ENCODE data around the gene TYK2.

TYK2 gene

GRCh38 chr19:10420444-10421239 is 40.3 kb upstream of the TYK2 start, which contains the start of gene PDE4A:
Gene PDE4A, plus strand, starts transcription at chr19:10420538. Its CDS starts 227 bp downstream, at chr19:10420765.
- peaks cover 0 to 12% (median 0%) of the 10 kb centered on the region in 11 experiments; a peak in 3 of 22 replicates for H3K27me3 ChIP-seq
- H3K9ac ChIP-seq = peak within 1 kb of the TSS; percentile 77 to 93 (median 85)
- no peak for TF ChIP-seq Cebpa-rat (IDR thresholded peaks at IDR 0.05)
- H3K4me1 ChIP-seq = peaks cover 68 to 81% (median 73%) of the 10 kb centered on the region in 10 experiments
- no peaks in the 10 kb centered on the region for H3K36me3 ChIP-seq
- peaks cover 0 to 54% (median 22%) of the 10 kb centered on the region in 11 experiments; a peak in 13 of 22 replicates for H4K20me1 ChIP-seq
- peak within 1 kb of the TSS; percentile 62 to 90 (median 86) for H3K27ac ChIP-seq
- peak within 1 kb of the TSS; percentile 94 to 100 (median 98) for H3K4me2 ChIP-seq
- no peaks in the 10 kb centered on the region for H3K9me3 ChIP-seq (replicated peaks in 1 of 11)
- peak within 1 kb of the TSS; percentile 79 to 90 (median 84) for H3K4me3 ChIP-seq

- peak overlapping the region; percentile 94 to 100 (median 97) for H3K4me2 ChIP-seq
- H3K9ac ChIP-seq = peak overlapping the region; percentile 77 to 93 (median 85)
- peaks cover 0 to 12% (median 0%) of the 10 kb centered on the region in 11 experiments; a peak in 3 of 22 replicates for H3K27me3 ChIP-seq
- H3K9me3 ChIP-seq (replicated peaks in 1 of 11) = peaks cover 0 to 2% (median under 1%) of the 10 kb centered on the region in 11 experiments; a peak in 6 of 22 replicates
- peak overlapping the region; percentile 79 to 90 (median 84) for H3K4me3 ChIP-seq
- TF ChIP-seq Cebpa-rat (IDR thresholded peaks at IDR 0.05) = no peak
- H4K20me1 ChIP-seq = peaks cover 0 to 46% (median 22%) of the 10 kb centered on the region in 11 experiments; a peak in 13 of 22 replicates
- H3K4me1 ChIP-seq = peaks cover 66 to 80% (median 73%) of the 10 kb centered on the region in 10 experiments
- peak overlapping the region in 10 of 11 experiments; percentile 67 to 90 (median 86); a peak in 20 of 22 replicates for H3K27ac ChIP-seq
- H3K36me3 ChIP-seq = no peaks in the 10 kb centered on the region; a peak in 1 of 22 replicates
Measured at GRCh38 chr19:10419646-10420443, 39.5 kb upstream of the TYK2 start.

- TF ChIP-seq Cebpa-rat (IDR thresholded peaks at IDR 0.05) = no peak
- Histone ChIP-seq H3K9me3 (replicated peaks in 1 of 11) (peaks cover 0 to 8% (median 6%) of the 10 kb centered on the region in 11 experiments; a peak in 13 of 22 replicates), H3K4me1 (peaks cover 60 to 77% (median 71%) of the 10 kb centered on the region in 10 experiments), H3K4me2 (peak overlapping the region; percentile 94 to 100 (median 97)), H3K4me3 (peak overlapping the region; percentile 79 to 90 (median 84)), H3K27me3 (peaks cover 0 to 12% (median 0%) of the 10 kb centered on the region in 11 experiments; a peak in 3 of 22 replicates), H4K20me1 (peaks cover 0 to 41% (median 22%) of the 10 kb centered on the region in 11 experiments; a peak in 13 of 22 replicates), H3K27ac (peak overlapping the region in 10 of 11 experiments; percentile 67 to 90 (median 86); a peak in 21 of 22 replicates), H3K36me3 (no peaks in the 10 kb centered on the region; a peak in 1 of 22 replicates), H3K9ac (peak overlapping the region; percentile 77 to 93 (median 85))
Measured at GRCh38 chr19:10419200-10419645, 38.9 kb upstream of the TYK2 start.

GRCh38 chr19:10418485-10419199 is 38.3 kb upstream of the TYK2 start:
- Histone ChIP-seq H3K4me3 (peak overlapping the region; percentile 79 to 90 (median 84)), H4K20me1 (peaks cover 0 to 36% (median 19%) of the 10 kb centered on the region in 11 experiments; a peak in 13 of 22 replicates), H3K4me2 (peak overlapping the region; percentile 94 to 100 (median 97)), H3K9me3 (replicated peaks in 1 of 11) (peaks cover 0 to 10% (median 7%) of the 10 kb centered on the region in 11 experiments; a peak in 13 of 22 replicates), H3K4me1 (peaks cover 54 to 77% (median 70%) of the 10 kb centered on the region in 10 experiments), H3K9ac (peak overlapping the region; percentile 77 to 93 (median 85); a peak in 21 of 22 replicates), H3K27me3 (peaks cover 0 to 12% (median 0%) of the 10 kb centered on the region in 11 experiments; a peak in 3 of 22 replicates), H3K27ac (peak overlapping the region in 10 of 11 experiments; percentile 67 to 90 (median 86); a peak in 20 of 22 replicates), H3K36me3 (no peaks in the 10 kb centered on the region; a peak in 1 of 22 replicates)
- TF ChIP-seq Cebpa-rat (IDR thresholded peaks at IDR 0.05) = no peak

GRCh38 chr19:10418235-10418484 is 37.8 kb upstream of the TYK2 start:
- Histone ChIP-seq H3K9me3 (replicated peaks in 1 of 11) (peaks cover 0 to 10% (median 7%) of the 10 kb centered on the region in 11 experiments; a peak in 13 of 22 replicates), H3K27ac (peak overlapping the region in 8 of 11 experiments; percentile 77 to 90 (median 86); a peak in 14 of 22 replicates), H4K20me1 (peaks cover 0 to 31% (median 18%) of the 10 kb centered on the region in 11 experiments; a peak in 13 of 22 replicates), H3K36me3 (no peaks in the 10 kb centered on the region; a peak in 1 of 22 replicates), H3K9ac (peak overlapping the region; percentile 77 to 93 (median 85); a peak in 20 of 22 replicates), H3K4me2 (peak overlapping the region; percentile 94 to 100 (median 97)), H3K4me1 (peaks cover 54 to 77% (median 70%) of the 10 kb centered on the region in 10 experiments), H3K27me3 (peaks cover 0 to 12% (median 0%) of the 10 kb centered on the region in 11 experiments; a peak in 3 of 22 replicates), H3K4me3 (peak overlapping the region; percentile 79 to 90 (median 84); a peak in 19 of 20 replicates)
- no peak for TF ChIP-seq Cebpa-rat (IDR thresholded peaks at IDR 0.05)

- H3K9ac ChIP-seq = peak overlapping the region in 10 of 11 experiments; percentile 21 to 93 (median 84); a peak in 18 of 22 replicates
- H3K27me3 ChIP-seq = peaks cover 0 to 12% (median 0%) of the 10 kb centered on the region in 11 experiments; a peak in 3 of 22 replicates
- peak overlapping the region in 8 of 10 experiments; percentile 81 to 90 (median 85); a peak in 14 of 20 replicates for H3K4me3 ChIP-seq
- H4K20me1 ChIP-seq = peaks cover 0 to 28% (median 16%) of the 10 kb centered on the region in 11 experiments; a peak in 13 of 22 replicates
- H3K27ac ChIP-seq = peak overlapping the region in 9 of 11 experiments; percentile 77 to 90 (median 86); a peak in 18 of 22 replicates
- H3K9me3 ChIP-seq (replicated peaks in 1 of 11) = peaks cover 0 to 10% (median 7%) of the 10 kb centered on the region in 11 experiments; a peak in 13 of 22 replicates
- no peak for TF ChIP-seq Cebpa-rat (IDR thresholded peaks at IDR 0.05)
- H3K4me2 ChIP-seq = peak overlapping the region; percentile 94 to 100 (median 97)
- H3K4me1 ChIP-seq = peaks cover 54 to 77% (median 70%) of the 10 kb centered on the region in 10 experiments
- H3K36me3 ChIP-seq = no peaks in the 10 kb centered on the region; a peak in 1 of 22 replicates
Measured at GRCh38 chr19:10417541-10418234, 37.3 kb upstream of the TYK2 start.

Measured in BLaER1 treated with 17β-estradiol and CSF1 and Interleukin-3, amounts not matched to agents 10 nM and 100 nM (cell line).